ENCODE data around the gene MAP4K4. TPM values are rescaled to one million over a fixed set of nuclear protein-coding genes. Genes with fewer than 3 reads are reported as not detected.

Gene MAP4K4
- total RNA-seq, 3 donors from 2014 or later, result 26.4 to 54.6 (median 34.2) TPM

DNA sequence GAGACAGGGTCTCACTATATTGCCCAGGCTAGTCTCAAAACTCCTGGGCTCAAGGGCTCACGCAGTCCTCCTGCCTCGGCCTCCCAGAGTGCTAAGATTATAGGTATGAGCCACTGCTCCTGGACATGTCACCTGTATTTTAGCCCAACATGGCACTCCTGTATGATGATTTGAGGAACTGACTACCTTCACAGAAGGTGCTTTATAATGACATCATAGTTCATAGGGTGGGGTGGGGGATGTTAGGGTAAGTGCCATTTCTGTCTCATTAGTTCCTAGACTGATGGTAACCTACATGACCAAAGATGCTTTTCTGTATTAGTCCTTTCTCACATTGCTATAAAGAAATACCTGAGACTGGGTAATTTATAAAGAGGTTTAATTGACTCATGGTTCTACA is 109.7 kb downstream of the MAP4K4 start:
- ATAC-seq, result no peak
- intact Hi-C loops (cut with DNase I, micrococcal nuclease), result no loop called here
- no peak for DNase-seq
- Histone ChIP-seq H3K4me1 (ENCODE audit: low read depth) (peaks cover 6% of the 10 kb centered on the region), H3K4me3 (no peak overlapping the region), H3K9me3 (no peaks in the 10 kb centered on the region), H3K36me3 (ENCODE audit: low read depth) (no peaks in the 10 kb centered on the region)
- TF ChIP-seq, protein P1, sequence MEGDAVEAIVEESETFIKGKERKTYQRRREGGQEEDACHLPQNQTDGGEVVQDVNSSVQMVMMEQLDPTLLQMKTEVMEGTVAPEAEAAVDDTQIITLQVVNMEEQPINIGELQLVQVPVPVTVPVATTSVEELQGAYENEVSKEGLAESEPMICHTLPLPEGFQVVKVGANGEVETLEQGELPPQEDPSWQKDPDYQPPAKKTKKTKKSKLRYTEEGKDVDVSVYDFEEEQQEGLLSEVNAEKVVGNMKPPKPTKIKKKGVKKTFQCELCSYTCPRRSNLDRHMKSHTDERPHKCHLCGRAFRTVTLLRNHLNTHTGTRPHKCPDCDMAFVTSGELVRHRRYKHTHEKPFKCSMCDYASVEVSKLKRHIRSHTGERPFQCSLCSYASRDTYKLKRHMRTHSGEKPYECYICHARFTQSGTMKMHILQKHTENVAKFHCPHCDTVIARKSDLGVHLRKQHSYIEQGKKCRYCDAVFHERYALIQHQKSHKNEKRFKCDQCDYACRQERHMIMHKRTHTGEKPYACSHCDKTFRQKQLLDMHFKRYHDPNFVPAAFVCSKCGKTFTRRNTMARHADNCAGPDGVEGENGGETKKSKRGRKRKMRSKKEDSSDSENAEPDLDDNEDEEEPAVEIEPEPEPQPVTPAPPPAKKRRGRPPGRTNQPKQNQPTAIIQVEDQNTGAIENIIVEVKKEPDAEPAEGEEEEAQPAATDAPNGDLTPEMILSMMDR (IDR thresholded peaks at IDR 0.05), result no peak

DNA sequence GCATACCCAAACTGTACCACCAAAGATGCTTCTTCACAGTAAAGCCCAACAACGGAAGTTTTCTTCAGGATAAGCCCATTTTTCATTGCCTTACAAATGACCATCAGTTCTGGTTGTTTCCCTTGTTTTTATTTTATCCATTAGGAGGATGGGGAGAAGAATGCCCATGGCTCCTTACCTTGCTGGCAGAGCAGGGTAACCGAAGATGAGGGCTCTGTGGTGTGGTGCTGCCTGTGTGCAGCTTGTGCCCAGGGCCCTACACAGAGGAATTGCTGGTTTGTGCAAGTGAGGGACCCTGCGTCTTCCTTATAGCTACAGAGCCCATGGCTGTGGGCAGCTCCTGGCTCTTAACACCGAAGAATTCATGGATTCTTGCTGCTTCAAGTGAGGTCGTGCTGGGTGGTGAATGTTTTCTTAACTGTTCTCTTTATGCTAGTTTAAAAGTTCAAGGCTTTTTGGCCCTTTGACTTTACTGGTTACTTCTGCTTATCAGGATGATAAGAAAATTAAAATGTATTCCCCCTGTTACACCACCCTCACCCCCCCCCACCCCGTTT is 110.6 kb downstream of the MAP4K4 start:
- Histone ChIP-seq H3K36me3 (ENCODE audit: low read depth) (no peaks in the 10 kb centered on the region), H3K4me3 (no peak overlapping the region), H3K9me3 (no peaks in the 10 kb centered on the region), H3K4me1 (ENCODE audit: low read depth) (no peaks in the 10 kb centered on the region)
- DNase-seq (no peak), ATAC-seq (no peak)
- intact Hi-C loops (cut with DNase I, micrococcal nuclease), result no loop called here
- TF ChIP-seq, protein P1 (IDR thresholded peaks at IDR 0.05), result no peak

DNA sequence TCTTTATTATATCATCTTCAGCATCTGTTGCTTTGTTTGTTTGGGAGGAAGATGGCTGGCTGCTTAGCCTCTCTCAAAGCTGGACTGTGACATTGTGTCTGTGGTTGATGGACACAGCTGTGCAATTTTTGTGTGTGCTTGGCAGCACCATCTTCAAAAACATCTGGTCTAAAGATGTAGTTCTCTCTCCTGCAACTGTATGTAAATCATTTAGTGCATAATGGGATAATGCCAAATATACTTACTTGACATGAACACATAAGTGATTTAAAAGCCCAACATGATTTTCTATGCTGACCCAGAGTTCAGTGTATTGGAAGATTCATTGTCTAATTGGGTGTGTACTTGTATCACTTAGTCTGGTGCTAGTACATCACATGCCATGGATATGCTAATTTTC is 112.2 kb downstream of the MAP4K4 start:
- no peak for DNase-seq
- Histone ChIP-seq H3K4me3 (no peak overlapping the region), H3K36me3 (ENCODE audit: low read depth) (no peaks in the 10 kb centered on the region), H3K4me1 (ENCODE audit: low read depth) (no peaks in the 10 kb centered on the region), H3K9me3 (no peaks in the 10 kb centered on the region)
- no peak for ATAC-seq
- TF ChIP-seq, protein P1 (IDR thresholded peaks at IDR 0.05), result no peak
- intact Hi-C loops (cut with DNase I, micrococcal nuclease), result no loop called here

DNA sequence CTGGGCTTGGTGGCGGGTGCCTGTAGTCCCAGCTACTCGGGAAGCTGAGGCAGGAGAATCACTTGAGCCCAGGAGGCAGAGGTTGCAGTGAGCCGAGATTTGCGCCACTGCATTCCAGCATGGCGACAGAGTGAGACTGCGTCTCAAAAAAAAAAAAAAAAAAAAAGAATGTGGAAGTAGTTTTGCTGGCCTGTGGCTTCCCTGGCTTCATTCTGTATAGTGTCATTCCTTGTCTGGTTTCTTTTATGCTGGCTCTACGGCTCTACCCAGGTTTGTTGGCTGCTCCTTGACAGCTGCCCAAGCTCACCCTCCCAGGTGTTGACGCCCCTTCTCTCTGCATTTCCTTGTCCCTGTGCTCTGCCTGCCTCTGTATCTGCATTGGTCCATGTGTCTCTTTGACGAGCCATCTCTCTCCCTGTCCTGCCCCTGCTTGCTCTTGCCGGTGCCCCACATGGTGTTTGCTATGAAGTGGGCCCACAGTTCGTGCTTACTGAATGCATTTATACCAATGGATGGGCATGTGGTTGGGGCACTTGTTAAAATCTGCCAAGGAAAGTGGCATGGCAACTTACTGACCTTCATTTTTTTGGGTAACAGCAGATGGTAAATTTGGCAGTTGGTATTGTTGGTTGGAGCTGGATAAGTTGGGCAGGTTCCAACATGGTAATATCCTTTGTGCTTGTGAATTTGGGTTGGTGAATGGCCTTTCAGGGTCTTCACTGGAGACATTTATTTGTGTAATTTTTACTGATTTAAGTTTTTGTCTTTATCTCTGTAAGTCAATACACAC is 113.9 kb downstream of the MAP4K4 start:
- Histone ChIP-seq H3K4me3 (no peak overlapping the region), H3K4me1 (ENCODE audit: low read depth) (no peaks in the 10 kb centered on the region), H3K9me3 (no peaks in the 10 kb centered on the region), H3K36me3 (ENCODE audit: low read depth) (no peaks in the 10 kb centered on the region)
- ATAC-seq, result no peak
- intact Hi-C loops (cut with DNase I, micrococcal nuclease), result no loop called here
- TF ChIP-seq, protein P1 (IDR thresholded peaks at IDR 0.05), result no peak
- DNase-seq, result no peak

DNA sequence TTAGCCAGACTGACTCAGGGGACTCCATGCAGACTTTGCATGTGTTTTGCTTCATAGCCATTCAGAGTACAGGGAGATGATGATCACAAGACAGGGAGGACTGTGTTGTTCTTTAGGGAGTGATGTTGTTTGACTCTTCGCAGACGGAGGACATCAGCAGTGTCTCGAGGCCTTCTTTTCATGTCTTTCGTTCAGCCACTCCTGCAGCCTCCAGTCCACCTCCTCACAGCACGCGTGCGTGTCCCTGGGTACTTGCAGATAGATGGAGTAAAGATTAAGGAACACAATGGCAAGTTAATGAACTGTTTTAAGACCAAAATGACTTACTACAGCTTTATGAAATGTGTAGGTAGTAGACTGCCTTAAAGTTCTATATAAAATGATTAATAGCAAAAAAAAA is 114.7 kb downstream of the MAP4K4 start:
- Histone ChIP-seq H3K4me1 (ENCODE audit: low read depth) (no peaks in the 10 kb centered on the region), H3K4me3 (no peak overlapping the region), H3K9me3 (no peaks in the 10 kb centered on the region), H3K36me3 (ENCODE audit: low read depth) (no peaks in the 10 kb centered on the region)
- DNase-seq (no peak), ATAC-seq (no peak)
- intact Hi-C loops (cut with DNase I, micrococcal nuclease), result no loop called here
- TF ChIP-seq, protein P1 (IDR thresholded peaks at IDR 0.05), result no peak

All from mucosa of descending colon (tissue), 3 donors.